ENCODE measurements around the gene NTN1.
"Not testable (repeated sequence)": the region's sequence is repeated elsewhere in the genome, so short reads cannot be mapped to it uniquely, and the experiment has no call there.

The NTN1 gene

GRCh38 chr17:9249245-9249953 is 228.1 kb downstream of the NTN1 start:
- no peak for DNase-seq (ENCODE audit: low read depth)

GRCh38 chr17:9251273-9251672 is 230.0 kb downstream of the NTN1 start:
- DNase-seq (ENCODE audit: low read depth) = no peak

- DNase-seq (ENCODE audit: low read depth) = no peak
Measured at GRCh38 chr17:9253308-9253707, 232.0 kb downstream of the NTN1 start.

- no peak for DNase-seq (ENCODE audit: low read depth)
Measured at GRCh38 chr17:9254841-9255240, 233.5 kb downstream of the NTN1 start.

- DNase-seq (ENCODE audit: low read depth) = no peak
Measured at GRCh38 chr17:9255833-9256232, 234.5 kb downstream of the NTN1 start.

- no peak for DNase-seq (ENCODE audit: low read depth)
Measured at GRCh38 chr17:9256361-9256750, 235.0 kb downstream of the NTN1 start.

GRCh38 chr17:9256751-9257629 is 235.7 kb downstream of the NTN1 start:
- DNase-seq (ENCODE audit: low read depth) = no peak

- not testable (repeated sequence) for DNase-seq (ENCODE audit: low read depth)
Measured at GRCh38 chr17:9257630-9257965, 236.3 kb downstream of the NTN1 start.

- no peak for DNase-seq (ENCODE audit: low read depth)
Measured at GRCh38 chr17:9258115-9259015, 237.1 kb downstream of the NTN1 start.

- DNase-seq (ENCODE audit: low read depth) = no peak
Measured at GRCh38 chr17:9259419-9259818, 238.1 kb downstream of the NTN1 start.

- DNase-seq (ENCODE audit: low read depth) = no peak
Measured at GRCh38 chr17:9261081-9262012, 240.0 kb downstream of the NTN1 start.

- DNase-seq (ENCODE audit: low read depth) = no peak
Measured at GRCh38 chr17:9266031-9266680, 244.8 kb downstream of the NTN1 start.

GRCh38 chr17:9266697-9267117 is 245.4 kb downstream of the NTN1 start:
- no peak for DNase-seq (ENCODE audit: low read depth)

GRCh38 chr17:9268546-9268945 is 247.2 kb downstream of the NTN1 start:
- no peak for DNase-seq (ENCODE audit: low read depth)

GRCh38 chr17:9269350-9270035 is 248.2 kb downstream of the NTN1 start:
- DNase-seq (ENCODE audit: low read depth) = no peak

GRCh38 chr17:9270921-9271320 is 249.6 kb downstream of the NTN1 start:
- no peak for DNase-seq (ENCODE audit: low read depth)

GRCh38 chr17:9271989-9272388 is 250.7 kb downstream of the NTN1 start:
- no peak for DNase-seq (ENCODE audit: low read depth)

- DNase-seq (ENCODE audit: low read depth) = no peak
Measured at GRCh38 chr17:9272501-9273200, 251.3 kb downstream of the NTN1 start.

All from HS-27A (cell line).